NB4 (cell line): ENCODE results near the gene RBPJL.

Experiments used
- CTCF ChIP-seq: IDR thresholded peaks from one replicate; pipeline ENCODE4 v1.5.1; 2012; ENCODE audit warnings: low read depth, low read length
- MYC ChIP-seq: IDR thresholded peaks from 2 replicates; pipeline ENCODE4 v1.6.1; 2011; ENCODE audit warnings: low read depth, low read length

GRCh38 chr20:45353746-45354145 is 47.1 kb downstream of the RBPJL start:
- TF ChIP-seq CTCF (no peak), MYC (no peak)
